ENCODE results near the gene HOXB5.

HOXB5 gene

DNA sequence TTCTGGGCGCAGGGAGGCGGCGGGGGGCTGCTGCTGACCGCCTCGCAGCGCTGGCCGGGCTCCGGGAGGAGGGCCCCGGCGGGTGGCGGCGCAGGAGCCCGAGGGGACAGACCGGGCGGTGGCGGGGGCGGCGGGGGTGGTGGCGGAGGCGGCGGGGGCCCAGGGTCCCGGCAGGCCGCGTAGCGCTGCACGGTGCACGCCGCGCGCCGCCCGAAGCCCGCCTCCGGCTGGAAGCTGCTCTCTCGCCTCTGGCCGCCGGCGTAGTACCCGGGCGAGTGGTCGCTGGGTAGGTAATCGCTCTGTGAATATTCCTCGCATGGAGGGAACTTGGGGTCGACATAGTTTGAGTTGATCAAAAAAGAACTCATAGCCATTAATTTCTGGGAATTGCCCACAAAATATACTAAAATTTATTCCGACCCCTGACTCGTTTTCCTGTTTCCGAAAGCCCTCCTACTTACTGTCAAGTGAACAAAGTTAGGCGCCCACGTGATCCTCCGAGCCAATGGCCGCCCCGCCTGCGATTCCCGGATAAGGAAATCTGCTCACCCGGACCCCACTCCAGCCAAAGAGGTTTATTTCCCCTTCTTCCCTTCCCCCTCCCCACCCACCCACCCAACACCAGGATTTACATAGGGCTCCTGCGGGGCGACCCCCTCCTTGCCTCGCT, 15.5 kb downstream of the HOXB5 start, which contains the start of gene HOXB4 (continued):
- TF ChIP-seq, protein P1, sequence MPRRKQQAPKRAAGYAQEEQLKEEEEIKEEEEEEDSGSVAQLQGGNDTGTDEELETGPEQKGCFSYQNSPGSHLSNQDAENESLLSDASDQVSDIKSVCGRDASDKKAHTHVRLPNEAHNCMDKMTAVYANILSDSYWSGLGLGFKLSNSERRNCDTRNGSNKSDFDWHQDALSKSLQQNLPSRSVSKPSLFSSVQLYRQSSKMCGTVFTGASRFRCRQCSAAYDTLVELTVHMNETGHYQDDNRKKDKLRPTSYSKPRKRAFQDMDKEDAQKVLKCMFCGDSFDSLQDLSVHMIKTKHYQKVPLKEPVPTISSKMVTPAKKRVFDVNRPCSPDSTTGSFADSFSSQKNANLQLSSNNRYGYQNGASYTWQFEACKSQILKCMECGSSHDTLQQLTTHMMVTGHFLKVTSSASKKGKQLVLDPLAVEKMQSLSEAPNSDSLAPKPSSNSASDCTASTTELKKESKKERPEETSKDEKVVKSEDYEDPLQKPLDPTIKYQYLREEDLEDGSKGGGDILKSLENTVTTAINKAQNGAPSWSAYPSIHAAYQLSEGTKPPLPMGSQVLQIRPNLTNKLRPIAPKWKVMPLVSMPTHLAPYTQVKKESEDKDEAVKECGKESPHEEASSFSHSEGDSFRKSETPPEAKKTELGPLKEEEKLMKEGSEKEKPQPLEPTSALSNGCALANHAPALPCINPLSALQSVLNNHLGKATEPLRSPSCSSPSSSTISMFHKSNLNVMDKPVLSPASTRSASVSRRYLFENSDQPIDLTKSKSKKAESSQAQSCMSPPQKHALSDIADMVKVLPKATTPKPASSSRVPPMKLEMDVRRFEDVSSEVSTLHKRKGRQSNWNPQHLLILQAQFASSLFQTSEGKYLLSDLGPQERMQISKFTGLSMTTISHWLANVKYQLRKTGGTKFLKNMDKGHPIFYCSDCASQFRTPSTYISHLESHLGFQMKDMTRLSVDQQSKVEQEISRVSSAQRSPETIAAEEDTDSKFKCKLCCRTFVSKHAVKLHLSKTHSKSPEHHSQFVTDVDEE (CRISPR knock-in tag; IDR thresholded peaks at IDR 0.05) = no peak

DNA sequence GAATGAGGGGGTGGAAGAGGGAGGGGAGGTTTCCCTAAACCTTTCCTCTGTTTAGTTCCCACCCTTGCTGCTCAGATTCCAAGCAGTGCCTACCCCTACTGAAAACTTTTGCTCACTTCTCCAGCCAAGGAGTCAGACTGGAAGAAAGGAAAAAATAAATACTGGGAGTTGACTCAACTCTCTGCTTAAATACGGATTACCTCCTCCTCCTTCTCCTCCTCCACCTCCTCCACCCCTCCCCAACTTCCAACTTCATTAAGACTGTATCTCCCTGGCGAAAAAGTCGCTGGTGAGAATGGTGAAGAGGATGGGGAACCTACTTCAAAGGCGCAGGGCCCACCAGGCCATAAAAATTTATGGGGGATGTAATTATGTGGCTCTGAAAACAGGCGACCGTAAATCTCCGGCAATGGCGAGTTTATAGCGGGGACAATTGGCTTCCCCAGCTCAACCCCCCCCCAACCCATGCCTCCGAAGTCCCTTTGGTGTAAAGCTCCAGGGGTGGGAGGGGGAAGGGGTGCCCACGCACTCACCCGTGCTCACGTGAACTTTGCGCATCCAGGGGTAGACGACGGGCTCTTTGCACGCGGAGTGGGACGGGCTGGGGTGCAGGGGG, 16.1 kb downstream of the HOXB5 start:
- no peak for ATAC-seq
- TF ChIP-seq ZNF70 (CRISPR knock-in tag; IDR thresholded peaks at IDR 0.05) = no peak
- TF ChIP-seq, protein P2, sequence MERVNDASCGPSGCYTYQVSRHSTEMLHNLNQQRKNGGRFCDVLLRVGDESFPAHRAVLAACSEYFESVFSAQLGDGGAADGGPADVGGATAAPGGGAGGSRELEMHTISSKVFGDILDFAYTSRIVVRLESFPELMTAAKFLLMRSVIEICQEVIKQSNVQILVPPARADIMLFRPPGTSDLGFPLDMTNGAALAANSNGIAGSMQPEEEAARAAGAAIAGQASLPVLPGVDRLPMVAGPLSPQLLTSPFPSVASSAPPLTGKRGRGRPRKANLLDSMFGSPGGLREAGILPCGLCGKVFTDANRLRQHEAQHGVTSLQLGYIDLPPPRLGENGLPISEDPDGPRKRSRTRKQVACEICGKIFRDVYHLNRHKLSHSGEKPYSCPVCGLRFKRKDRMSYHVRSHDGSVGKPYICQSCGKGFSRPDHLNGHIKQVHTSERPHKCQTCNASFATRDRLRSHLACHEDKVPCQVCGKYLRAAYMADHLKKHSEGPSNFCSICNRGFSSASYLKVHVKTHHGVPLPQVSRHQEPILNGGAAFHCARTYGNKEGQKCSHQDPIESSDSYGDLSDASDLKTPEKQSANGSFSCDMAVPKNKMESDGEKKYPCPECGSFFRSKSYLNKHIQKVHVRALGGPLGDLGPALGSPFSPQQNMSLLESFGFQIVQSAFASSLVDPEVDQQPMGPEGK (CRISPR knock-in tag; IDR thresholded peaks at IDR 0.05; ENCODE audit: borderline replicate concordance) = no peak
- TF ChIP-seq, protein P1 (CRISPR knock-in tag; IDR thresholded peaks at IDR 0.05) = no peak

DNA sequence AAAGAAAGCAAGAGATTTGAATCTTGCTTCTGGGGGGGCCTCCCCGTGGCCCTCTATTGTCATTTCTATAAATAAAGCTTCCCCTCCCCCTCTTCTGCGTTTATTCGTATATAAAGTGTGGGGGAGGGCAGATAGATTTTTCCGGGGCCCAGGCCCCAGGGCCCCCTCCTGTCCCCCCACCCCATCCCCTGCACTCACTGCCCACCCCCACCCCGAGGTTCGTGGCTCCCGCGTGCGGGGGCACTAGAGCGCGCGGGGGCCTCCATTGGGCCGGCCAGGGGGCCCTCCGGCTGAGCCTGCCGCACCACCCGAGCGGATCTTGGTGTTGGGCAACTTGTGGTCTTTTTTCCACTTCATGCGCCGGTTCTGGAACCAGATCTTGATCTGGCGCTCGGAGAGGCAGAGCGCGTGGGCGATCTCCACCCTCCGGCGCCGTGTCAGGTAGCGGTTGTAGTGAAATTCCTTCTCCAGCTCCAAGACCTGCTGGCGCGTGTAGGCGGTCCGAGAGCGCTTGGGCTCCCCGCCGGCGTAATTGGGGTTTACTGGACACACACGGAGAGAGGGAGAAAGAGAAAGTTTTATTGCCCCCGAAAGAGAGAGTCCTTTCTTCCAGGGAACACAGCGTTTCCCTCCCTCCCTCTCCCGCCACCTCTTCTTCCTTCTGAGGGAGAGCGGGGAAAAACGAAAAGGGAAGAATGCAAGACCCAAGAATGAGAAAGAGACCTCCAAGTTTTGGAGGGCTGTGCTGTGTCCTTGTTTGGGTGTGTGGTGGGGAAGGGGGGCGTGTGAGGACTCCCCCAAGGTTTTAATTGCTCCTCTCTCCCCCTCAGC, 16.9 kb downstream of the HOXB5 start:
- ATAC-seq = no peak
- TF ChIP-seq ZNF70 (CRISPR knock-in tag; IDR thresholded peaks at IDR 0.05) (no peak), ZFP30 (CRISPR knock-in tag; IDR thresholded peaks at IDR 0.05) (no peak), ESRRG (CRISPR knock-in tag; IDR thresholded peaks at IDR 0.05) (no peak), RARB (CRISPR knock-in tag; IDR thresholded peaks at IDR 0.05) (no peak), ZNF8 (CRISPR knock-in tag; IDR thresholded peaks at IDR 0.05) (no peak), TCF4 (CRISPR knock-in tag; IDR thresholded peaks at IDR 0.05; ENCODE audit: borderline replicate concordance) (no peak), OSR1 (CRISPR knock-in tag; IDR thresholded peaks at IDR 0.05) (no peak), ZFP3 (CRISPR knock-in tag; IDR thresholded peaks at IDR 0.05) (no peak), ARNTL (CRISPR knock-in tag; IDR thresholded peaks at IDR 0.05; ENCODE audit: borderline replicate concordance, low read depth) (no peak), ZNF565 (CRISPR knock-in tag; conservative IDR thresholded peaks at IDR 0.05; ENCODE audit: low read depth) (no peak), ISL1 (CRISPR knock-in tag; IDR thresholded peaks at IDR 0.05) (no peak), ZC3H10 (CRISPR knock-in tag; IDR thresholded peaks at IDR 0.05) (no peak), CSDC2 (CRISPR knock-in tag; IDR thresholded peaks at IDR 0.05) (no peak)
- TF ChIP-seq, protein P3, sequence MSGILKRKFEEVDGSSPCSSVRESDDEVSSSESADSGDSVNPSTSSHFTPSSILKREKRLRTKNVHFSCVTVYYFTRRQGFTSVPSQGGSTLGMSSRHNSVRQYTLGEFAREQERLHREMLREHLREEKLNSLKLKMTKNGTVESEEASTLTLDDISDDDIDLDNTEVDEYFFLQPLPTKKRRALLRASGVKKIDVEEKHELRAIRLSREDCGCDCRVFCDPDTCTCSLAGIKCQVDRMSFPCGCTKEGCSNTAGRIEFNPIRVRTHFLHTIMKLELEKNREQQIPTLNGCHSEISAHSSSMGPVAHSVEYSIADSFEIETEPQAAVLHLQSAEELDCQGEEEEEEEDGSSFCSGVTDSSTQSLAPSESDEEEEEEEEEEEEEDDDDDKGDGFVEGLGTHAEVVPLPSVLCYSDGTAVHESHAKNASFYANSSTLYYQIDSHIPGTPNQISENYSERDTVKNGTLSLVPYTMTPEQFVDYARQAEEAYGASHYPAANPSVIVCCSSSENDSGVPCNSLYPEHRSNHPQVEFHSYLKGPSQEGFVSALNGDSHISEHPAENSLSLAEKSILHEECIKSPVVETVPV (CRISPR knock-in tag; IDR thresholded peaks at IDR 0.05) = no peak
- TF ChIP-seq, protein P1 (CRISPR knock-in tag; IDR thresholded peaks at IDR 0.05) = no peak
- TF ChIP-seq, protein P4, sequence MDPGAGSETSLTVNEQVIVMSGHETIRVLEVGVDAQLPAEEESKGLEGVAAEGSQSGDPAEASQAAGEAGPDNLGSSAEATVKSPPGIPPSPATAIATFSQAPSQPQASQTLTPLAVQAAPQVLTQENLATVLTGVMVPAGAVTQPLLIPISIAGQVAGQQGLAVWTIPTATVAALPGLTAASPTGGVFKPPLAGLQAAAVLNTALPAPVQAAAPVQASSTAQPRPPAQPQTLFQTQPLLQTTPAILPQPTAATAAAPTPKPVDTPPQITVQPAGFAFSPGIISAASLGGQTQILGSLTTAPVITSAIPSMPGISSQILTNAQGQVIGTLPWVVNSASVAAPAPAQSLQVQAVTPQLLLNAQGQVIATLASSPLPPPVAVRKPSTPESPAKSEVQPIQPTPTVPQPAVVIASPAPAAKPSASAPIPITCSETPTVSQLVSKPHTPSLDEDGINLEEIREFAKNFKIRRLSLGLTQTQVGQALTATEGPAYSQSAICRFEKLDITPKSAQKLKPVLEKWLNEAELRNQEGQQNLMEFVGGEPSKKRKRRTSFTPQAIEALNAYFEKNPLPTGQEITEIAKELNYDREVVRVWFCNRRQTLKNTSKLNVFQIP (CRISPR knock-in tag; IDR thresholded peaks at IDR 0.05; ENCODE audit: borderline replicate concordance, low read depth) = no peak
